OCI-M2 (cell line): ENCODE data around the gene RANBP9.

ENCODE experiments used
- DNase-seq: peaks from one replicate; lab custom pipeline; 2025; ENCODE audit not compliant: unreplicated experiment; lab: John Stamatoyannopoulos, UW

The RANBP9 gene

GRCh38 chr6:13655700-13656099, 55.9 kb downstream of the RANBP9 start:
- DNase-seq = no peak

GRCh38 chr6:13654496-13654895, 57.1 kb downstream of the RANBP9 start:
- DNase-seq = no peak

GRCh38 chr6:13653296-13653695, 58.3 kb downstream of the RANBP9 start:
- DNase-seq = no peak

- no peak for DNase-seq
Observed at GRCh38 chr6:13649393-13649792, 62.2 kb downstream of the RANBP9 start.

GRCh38 chr6:13648850-13649249, 62.8 kb downstream of the RANBP9 start:
- no peak for DNase-seq

GRCh38 chr6:13643125-13643524, 68.5 kb downstream of the RANBP9 start:
- DNase-seq = no peak

GRCh38 chr6:13641315-13641714, 70.3 kb downstream of the RANBP9 start:
- DNase-seq = no peak

- no peak for DNase-seq
Observed at GRCh38 chr6:13638626-13639025, 73.0 kb downstream of the RANBP9 start.

GRCh38 chr6:13638014-13638413, 73.6 kb downstream of the RANBP9 start:
- no peak for DNase-seq

- no peak for DNase-seq
Observed at GRCh38 chr6:13635948-13636658, 75.5 kb downstream of the RANBP9 start.

- DNase-seq = no peak
Observed at GRCh38 chr6:13633343-13633742, 78.3 kb downstream of the RANBP9 start.

- DNase-seq = no peak
Observed at GRCh38 chr6:13630499-13630898, 81.1 kb downstream of the RANBP9 start.

GRCh38 chr6:13629459-13630116, 82.0 kb downstream of the RANBP9 start:
- no peak for DNase-seq

- DNase-seq = no peak
Observed at GRCh38 chr6:13624871-13625288, 86.8 kb downstream of the RANBP9 start.

GRCh38 chr6:13617066-13617465, 94.6 kb downstream of the RANBP9 start:
- no peak for DNase-seq

- no peak for DNase-seq
Observed at GRCh38 chr6:13615792-13616120, 95.9 kb downstream of the RANBP9 start.

- peak; percentile 90 for DNase-seq
Observed at GRCh38 chr6:13614926-13615791, 96.5 kb downstream of the RANBP9 start, which contains the start of gene NOL7. Gene NOL7 (plus strand): TSS chr6:13615335. CDS start chr6:13615359, 24 bp downstream.

- no peak for DNase-seq
Observed at GRCh38 chr6:13614126-13614925, 97.3 kb downstream of the RANBP9 start.

- no peak for DNase-seq
Observed at GRCh38 chr6:13613029-13613594, 98.5 kb downstream of the RANBP9 start.

GRCh38 chr6:13611715-13612114, 99.9 kb downstream of the RANBP9 start:
- no peak for DNase-seq

GRCh38 chr6:13605634-13606033, 106.0 kb downstream of the RANBP9 start:
- no peak for DNase-seq
